Bronchial epithelial cell (primary cell): ENCODE measurements around the gene CFAP20DC. TPM values are rescaled to one million over a fixed set of nuclear protein-coding genes. Genes with fewer than 3 reads are reported as not detected.

Source experiments
- DNase-seq: peaks from one replicate; pipeline ENCODE4 v3.0.0-alpha.2; 2010; ENCODE audit warnings: low read depth
- FAIRE-seq: peaks from 2 replicates; lab custom pipeline; 2011; peaks lifted over from hg19 to GRCh38; lab: Jason Lieb, UNC
- H3K27me3 ChIP-seq: 2 replicates; pipeline ENCODE4 v1.5.1; 2011; ENCODE audit warnings: low read length; ENCODE audit not compliant: control insufficient read depth, insufficient read depth
- H3K36me3 ChIP-seq: 2 replicates; pipeline ENCODE4 v1.5.1; 2011; ENCODE audit warnings: low read length; ENCODE audit not compliant: control insufficient read depth, insufficient read depth
- H3K4me3 ChIP-seq: 2 replicates; pipeline ENCODE4 v1.5.1; 2011; ENCODE audit warnings: mild to moderate bottlenecking, low read depth, low read length, control low read depth
- total RNA-seq: library from RNA; depleted of rRNA; stranded (reverse); fragments of >200 nt; gene quantifications from 2 replicates; pipeline ENCODE4 v1.2.1, GENCODE V29; 2014
- TF ChIP-seq, protein P1 (sequence below): IDR thresholded peaks from 2 replicates; pipeline ENCODE4 v1.5.1; 2011; ENCODE audit warnings: mild to moderate bottlenecking, moderate library complexity, low read length, control low read depth, inconsistent platforms; ENCODE audit not compliant: insufficient read depth, severe bottlenecking

Gene CFAP20DC
- total RNA-seq, 1 donor from 2014 or later = 6.8 TPM

DNA sequence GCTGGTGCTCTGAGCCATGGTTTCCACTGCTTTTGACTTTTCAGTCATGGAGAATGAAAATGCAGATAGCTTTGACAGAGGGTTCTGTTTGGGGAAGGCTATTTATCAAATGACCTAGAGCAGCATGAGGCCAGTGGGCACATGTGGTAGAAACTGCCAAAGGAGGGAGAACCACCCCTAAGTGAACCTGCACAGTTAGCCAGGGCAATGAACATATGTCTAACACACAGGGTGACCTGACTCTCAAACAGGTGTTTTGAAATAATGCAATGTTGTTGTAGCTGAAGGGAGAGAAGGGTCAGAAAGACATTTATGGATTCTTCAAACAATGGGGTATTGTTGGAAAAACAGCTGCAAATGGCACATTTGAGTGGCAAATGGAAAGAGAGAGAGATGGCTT is 208.9 kb downstream of the CFAP20DC start:
- H3K36me3 ChIP-seq = no peaks in the 10 kb centered on the region
- FAIRE-seq (peak; percentile 43), DNase-seq (no peak)
- no peaks in the 10 kb centered on the region for H3K27me3 ChIP-seq
- TF ChIP-seq, protein P1, sequence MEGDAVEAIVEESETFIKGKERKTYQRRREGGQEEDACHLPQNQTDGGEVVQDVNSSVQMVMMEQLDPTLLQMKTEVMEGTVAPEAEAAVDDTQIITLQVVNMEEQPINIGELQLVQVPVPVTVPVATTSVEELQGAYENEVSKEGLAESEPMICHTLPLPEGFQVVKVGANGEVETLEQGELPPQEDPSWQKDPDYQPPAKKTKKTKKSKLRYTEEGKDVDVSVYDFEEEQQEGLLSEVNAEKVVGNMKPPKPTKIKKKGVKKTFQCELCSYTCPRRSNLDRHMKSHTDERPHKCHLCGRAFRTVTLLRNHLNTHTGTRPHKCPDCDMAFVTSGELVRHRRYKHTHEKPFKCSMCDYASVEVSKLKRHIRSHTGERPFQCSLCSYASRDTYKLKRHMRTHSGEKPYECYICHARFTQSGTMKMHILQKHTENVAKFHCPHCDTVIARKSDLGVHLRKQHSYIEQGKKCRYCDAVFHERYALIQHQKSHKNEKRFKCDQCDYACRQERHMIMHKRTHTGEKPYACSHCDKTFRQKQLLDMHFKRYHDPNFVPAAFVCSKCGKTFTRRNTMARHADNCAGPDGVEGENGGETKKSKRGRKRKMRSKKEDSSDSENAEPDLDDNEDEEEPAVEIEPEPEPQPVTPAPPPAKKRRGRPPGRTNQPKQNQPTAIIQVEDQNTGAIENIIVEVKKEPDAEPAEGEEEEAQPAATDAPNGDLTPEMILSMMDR = no peak
- no peak overlapping the region for H3K4me3 ChIP-seq

DNA sequence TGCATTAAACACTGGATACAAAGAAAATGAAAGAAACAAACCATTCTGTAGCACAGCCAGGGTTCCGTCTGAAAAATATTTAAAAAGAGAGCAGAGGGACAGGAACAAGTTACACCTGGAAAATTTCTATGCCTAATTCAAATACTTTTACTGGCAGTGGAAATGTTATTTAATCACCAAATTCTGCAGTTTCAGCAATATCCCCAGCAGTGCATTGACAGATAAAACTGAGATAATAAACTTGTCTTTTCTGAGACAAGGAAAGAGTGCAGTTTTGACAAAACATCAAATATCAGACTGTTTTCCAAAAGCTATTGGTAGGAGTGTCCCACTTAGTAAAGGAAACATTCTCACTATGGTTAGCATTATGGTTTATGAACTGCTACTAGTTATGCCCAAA is 209.9 kb downstream of the CFAP20DC start:
- no peak for DNase-seq
- no peaks in the 10 kb centered on the region for H3K27me3 ChIP-seq
- no peaks in the 10 kb centered on the region for H3K36me3 ChIP-seq
- no peak for FAIRE-seq
- H3K4me3 ChIP-seq = no peak overlapping the region
- TF ChIP-seq, protein P1 = no peak

DNA sequence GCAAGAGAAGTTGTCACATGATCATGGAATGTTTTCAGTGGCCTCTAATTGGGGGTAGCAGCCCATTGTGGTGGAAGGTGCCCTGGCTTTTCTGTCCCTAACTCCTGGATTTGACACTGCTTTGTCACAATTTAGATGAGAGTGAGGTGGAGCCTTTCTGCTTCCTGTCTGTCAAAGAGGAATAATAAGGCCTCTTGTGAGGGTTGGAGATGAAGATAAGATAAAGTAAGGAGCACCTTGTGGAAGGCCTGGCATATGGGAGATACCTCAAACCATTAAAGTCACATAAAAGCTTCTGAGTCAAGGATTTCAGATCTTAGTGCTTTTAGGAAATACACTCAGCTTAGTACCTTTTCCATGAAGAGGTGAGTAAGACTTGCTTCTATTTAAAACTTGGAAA is 210.6 kb downstream of the CFAP20DC start:
- FAIRE-seq (no peak), DNase-seq (no peak)
- TF ChIP-seq, protein P1 = no peak
- Histone ChIP-seq H3K36me3 (no peaks in the 10 kb centered on the region), H3K4me3 (no peak overlapping the region), H3K27me3 (no peaks in the 10 kb centered on the region)

DNA sequence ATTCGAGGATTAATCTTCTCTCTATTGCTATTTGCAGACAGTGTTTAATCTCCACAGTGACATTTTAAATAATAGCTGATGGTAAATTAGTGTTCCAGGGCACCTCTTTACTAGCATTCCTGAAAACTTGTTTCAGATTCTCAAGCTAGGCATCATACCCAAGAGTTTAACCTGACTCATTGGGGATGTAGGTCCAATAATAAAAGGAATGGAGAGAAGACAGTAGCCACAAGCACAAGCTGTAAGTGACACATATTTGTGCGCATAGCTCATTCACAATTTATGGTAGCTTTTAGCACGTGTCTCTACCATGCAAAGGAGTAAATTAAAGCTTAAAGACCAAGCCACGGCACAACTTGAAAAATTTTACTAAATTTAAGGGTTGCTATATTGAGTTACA is 212.0 kb downstream of the CFAP20DC start:
- DNase-seq (no peak), FAIRE-seq (no peak)
- Histone ChIP-seq H3K36me3 (no peaks in the 10 kb centered on the region), H3K4me3 (no peak overlapping the region), H3K27me3 (no peaks in the 10 kb centered on the region)
- TF ChIP-seq, protein P1 = no peak

DNA sequence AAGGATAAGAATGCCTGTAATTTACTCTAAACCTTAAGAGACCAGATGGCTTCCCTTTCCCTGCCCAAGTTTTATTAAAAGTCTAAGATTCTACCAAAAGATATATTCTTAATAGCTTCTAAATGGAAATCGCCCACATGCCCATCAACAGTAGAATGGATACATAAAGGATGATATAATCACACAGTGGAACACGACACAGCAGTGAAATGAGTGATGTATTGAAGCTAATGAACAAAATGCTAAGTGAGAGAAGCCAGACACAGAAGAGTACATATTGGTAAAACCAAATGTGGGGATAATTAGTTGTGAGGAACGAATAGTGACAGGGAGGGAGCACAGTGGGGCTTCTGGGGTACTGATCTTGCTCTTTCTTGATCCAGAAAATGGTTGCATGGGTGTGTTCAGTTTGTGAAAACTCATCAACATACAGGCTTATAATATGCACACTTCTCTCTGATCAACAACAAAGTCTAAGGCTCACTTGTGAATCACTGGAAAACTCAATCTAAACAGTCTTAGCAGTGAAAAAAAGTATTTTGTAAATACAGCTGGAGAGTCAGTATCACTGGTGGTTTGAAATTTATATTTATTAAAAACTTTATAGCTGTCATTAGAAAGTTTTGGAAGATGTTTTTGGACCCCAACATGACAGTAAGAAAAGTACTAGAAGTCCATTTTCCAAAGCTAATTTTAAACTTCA is 212.5 kb downstream of the CFAP20DC start:
- FAIRE-seq = no peak
- Histone ChIP-seq H3K36me3 (no peaks in the 10 kb centered on the region), H3K27me3 (no peaks in the 10 kb centered on the region), H3K4me3 (no peak overlapping the region)
- DNase-seq = no peak
- TF ChIP-seq, protein P1 = no peak

DNA sequence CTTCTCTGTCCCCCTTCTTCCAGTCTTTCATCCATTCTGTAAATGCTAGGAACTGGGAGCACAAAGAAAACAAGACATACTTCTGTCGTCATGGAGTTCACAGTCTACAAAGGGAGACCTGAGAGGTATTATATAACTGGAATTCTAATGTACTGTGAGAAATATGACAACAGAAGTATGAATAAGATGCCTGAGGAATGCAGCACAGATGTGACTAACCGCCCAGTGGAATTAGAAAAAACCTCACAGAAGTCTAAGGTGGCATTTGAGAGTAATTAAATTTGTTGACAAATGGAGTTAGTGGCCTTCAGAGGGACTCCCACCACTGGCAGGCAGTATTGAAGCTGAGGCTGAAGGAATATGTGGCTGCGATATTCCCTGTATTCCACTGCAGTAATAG is 214.7 kb downstream of the CFAP20DC start:
- TF ChIP-seq, protein P1 = no peak
- Histone ChIP-seq H3K4me3 (no peak overlapping the region), H3K36me3 (no peaks in the 10 kb centered on the region), H3K27me3 (no peaks in the 10 kb centered on the region)
- DNase-seq (peak; percentile 75), FAIRE-seq (no peak)
